Sigmoid colon (tissue), 7 donors: ENCODE results near the gene MRPL58. TPM values are rescaled to one million over a fixed set of nuclear protein-coding genes. Genes with fewer than 3 reads are reported as not detected.

ENCODE experiments used
- DNase-seq: peaks from one replicate; pipeline ENCODE4 v3.0.0-alpha.2; 2019
- H3K27ac ChIP-seq, 4 donors: fragments of 200-600 bp; sonication (generic); one replicate each; pipeline ENCODE4 v1.5.1; 2016 to 2019; ENCODE audit warnings: mild to moderate bottlenecking in 1 of 4
- H3K27me3 ChIP-seq, 3 donors: fragments of 200-600 bp; sonication (generic); one replicate each; pipeline ENCODE4 v1.5.1; 2019; ENCODE audit warnings: mild to moderate bottlenecking in 1 of 3
- H3K36me3 ChIP-seq, 4 donors: fragments of 200-600 bp; sonication (generic); one replicate each; pipeline ENCODE4 v1.5.1; 2016 to 2019
- H3K4me1 ChIP-seq, 4 donors: fragments of 200-600 bp; sonication (generic); one replicate each; pipeline ENCODE4 v1.5.1; 2017 to 2019
- H3K4me3 ChIP-seq, 4 donors: fragments of 200-600 bp; sonication (generic); one replicate each; pipeline ENCODE4 v1.5.1; 2017 to 2019; ENCODE audit warnings: mild to moderate bottlenecking in 2 of 4, moderate library complexity in 1 of 4
- H3K9me3 ChIP-seq, 4 donors: fragments of 200-600 bp in 3 of 4; sonication (generic) in 3 of 4; one replicate each; pipeline versions ENCODE4 v1.5.1 to v1.6.1; 2013 to 2019
- EP300 ChIP-seq, 4 donors: sonication (generic); formaldehyde crosslinking; IDR thresholded peaks; one replicate each; pipeline ENCODE4 v1.6.1; 2017; ENCODE audit warnings: antibody characterized with exemption in 4 of 4
- POLR2A ChIP-seq, 2 donors: fragments of 450-650 bp; IDR thresholded peaks; one replicate each; pipeline ENCODE4 v1.6.1; 2016; ENCODE audit warnings: antibody characterized with exemption in 2 of 2, mild to moderate bottlenecking in 2 of 2, moderate library complexity in 2 of 2
- POLR2AphosphoS5 ChIP-seq, 4 donors: sonication (generic); formaldehyde crosslinking; IDR thresholded peaks; one replicate each; pipeline ENCODE4 v1.6.1; 2017; ENCODE audit warnings: antibody characterized with exemption in 4 of 4
- WGBS, 2 donors: extraction: QIAGEN DNeasy Blood & Tissue Kit; methylation state at CpG; one replicate each; pipeline ENCODE4 v1.1.7; 2013; 5-methylcytosine and 5-hydroxymethylcytosine counted together
- intact Hi-C: fragments of 100-400 bp; cut with DNase I; formaldehyde crosslinking; loops from one replicate; pipeline ENCODE4 v1.15.1; 2023
- polyA plus RNA-seq, 3 donors: library from polyadenylated mRNA; stranded (reverse); fragments of 200-250 nt; gene quantifications; one replicate each; pipeline ENCODE4 v1.2.3, GENCODE V29; 2013
- total RNA-seq, 4 donors: library from RNA; depleted of rRNA; stranded (reverse); fragments of >200 nt; gene quantifications; one replicate each; pipeline ENCODE4 v1.1.0, GENCODE V29; 2016
- TF ChIP-seq, protein P1 (sequence below), 4 experiments: fragments of 450-650 bp in 3 of 4; fragments of 200-600 bp in 1 of 4; IDR thresholded peaks; one replicate each; pipeline ENCODE4 v1.5.1; 2016 to 2019; ENCODE audit warnings: antibody characterized with exemption in 4 of 4, mild to moderate bottlenecking in 3 of 4, moderate library complexity in 2 of 4
- donor health status: healthy with polysubstance abuse.
- donor health status: Bipolar disorder and iron deficiency.
- donor health status: healthy.

MRPL58 gene
- total and polyA plus RNA-seq, 7 donors: 36.6 to 104 (median 56.9) TPM

DNA sequence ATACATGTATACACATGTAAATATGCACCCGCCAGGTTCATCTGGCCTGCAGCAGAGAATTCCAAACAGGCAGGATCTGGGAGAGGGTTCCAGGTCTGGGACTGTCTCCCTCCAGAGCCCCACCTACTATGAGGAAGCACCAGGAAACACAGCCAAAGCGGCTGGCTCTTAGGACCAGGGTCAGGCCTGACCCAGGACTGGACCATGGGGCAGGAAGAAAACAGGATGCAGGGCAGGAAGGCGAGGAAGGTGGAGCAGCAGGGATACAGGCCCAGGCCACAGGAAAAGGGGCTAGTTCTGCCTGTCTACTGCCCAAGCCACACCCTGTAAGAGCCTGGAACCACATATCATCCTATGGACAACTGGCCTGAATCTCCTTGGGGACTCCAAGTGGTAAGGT lies 42.1 kb upstream of the MRPL58 start:
- 75 to 90% methylated on average over 3 of the region's 3 CpGs for WGBS, 2 donors
- Histone ChIP-seq H3K9me3 (no peaks in the 10 kb centered on the region), H3K27ac (peak overlapping the region in 1 of 4 donors; percentile 18), H3K4me1 (peaks cover 0 to 24% (median 22%) of the 10 kb centered on the region in 4 donors), H3K27me3 (peaks cover 9 to 23% (median 23%) of the 10 kb centered on the region in 3 donors), H3K4me3 (peak overlapping the region in 1 of 4 donors; percentile 61), H3K36me3 (no peaks in the 10 kb centered on the region)
- TF ChIP-seq EP300 (IDR thresholded peaks at IDR 0.05) (no peak), POLR2AphosphoS5 (IDR thresholded peaks at IDR 0.05) (no peak), POLR2A (IDR thresholded peaks at IDR 0.05) (no peak)
- TF ChIP-seq, protein P1, sequence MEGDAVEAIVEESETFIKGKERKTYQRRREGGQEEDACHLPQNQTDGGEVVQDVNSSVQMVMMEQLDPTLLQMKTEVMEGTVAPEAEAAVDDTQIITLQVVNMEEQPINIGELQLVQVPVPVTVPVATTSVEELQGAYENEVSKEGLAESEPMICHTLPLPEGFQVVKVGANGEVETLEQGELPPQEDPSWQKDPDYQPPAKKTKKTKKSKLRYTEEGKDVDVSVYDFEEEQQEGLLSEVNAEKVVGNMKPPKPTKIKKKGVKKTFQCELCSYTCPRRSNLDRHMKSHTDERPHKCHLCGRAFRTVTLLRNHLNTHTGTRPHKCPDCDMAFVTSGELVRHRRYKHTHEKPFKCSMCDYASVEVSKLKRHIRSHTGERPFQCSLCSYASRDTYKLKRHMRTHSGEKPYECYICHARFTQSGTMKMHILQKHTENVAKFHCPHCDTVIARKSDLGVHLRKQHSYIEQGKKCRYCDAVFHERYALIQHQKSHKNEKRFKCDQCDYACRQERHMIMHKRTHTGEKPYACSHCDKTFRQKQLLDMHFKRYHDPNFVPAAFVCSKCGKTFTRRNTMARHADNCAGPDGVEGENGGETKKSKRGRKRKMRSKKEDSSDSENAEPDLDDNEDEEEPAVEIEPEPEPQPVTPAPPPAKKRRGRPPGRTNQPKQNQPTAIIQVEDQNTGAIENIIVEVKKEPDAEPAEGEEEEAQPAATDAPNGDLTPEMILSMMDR (IDR thresholded peaks at IDR 0.05): no peak
- DNase-seq: no peak
- intact Hi-C loops: no loop called here

DNA sequence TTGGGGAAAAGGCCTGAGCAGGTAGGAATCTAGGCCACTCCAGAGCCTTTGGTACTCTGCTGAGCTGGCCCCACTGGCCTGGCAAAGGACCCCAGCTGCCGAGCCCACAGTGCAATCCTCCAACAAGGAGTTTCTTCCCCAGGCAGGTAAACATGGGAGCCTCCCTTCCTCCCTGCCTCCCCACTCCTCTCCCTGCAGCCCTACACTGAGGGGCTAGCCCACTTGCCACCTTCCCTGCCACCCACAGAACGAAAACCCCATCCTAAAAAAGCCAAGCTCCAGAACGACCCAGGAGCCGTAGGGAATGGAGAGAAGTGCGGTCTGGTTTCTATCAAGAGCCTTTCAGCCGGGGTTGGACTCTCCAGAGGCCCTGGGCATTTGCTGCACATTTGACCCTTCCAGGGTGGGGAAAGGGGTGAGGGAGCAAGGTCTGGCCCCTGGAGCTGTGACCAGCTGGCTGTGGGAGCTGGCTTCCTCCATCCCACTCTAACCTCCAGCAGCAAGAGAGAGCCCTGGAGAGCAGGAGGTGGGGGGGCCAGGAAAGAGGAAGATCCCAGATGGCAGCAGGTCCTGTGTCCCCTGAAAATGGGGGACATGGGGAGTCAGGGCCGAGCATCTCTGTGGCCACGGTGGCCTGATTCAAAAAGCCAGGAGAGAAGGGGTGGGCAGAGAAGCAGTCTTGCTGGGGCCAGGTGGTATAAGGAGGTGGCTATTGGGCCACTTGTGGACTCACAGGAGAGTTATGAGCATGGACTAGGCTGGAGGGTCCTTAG lies 41.2 kb upstream of the MRPL58 start:
- TF ChIP-seq POLR2A (IDR thresholded peaks at IDR 0.05) (no peak), EP300 (IDR thresholded peaks at IDR 0.05) (no peak), POLR2AphosphoS5 (IDR thresholded peaks at IDR 0.05) (no peak)
- TF ChIP-seq, protein P1 (IDR thresholded peaks at IDR 0.05): no peak
- DNase-seq: no peak
- H3K27ac ChIP-seq: peak overlapping the region; percentile 12 to 52 (median 38)
- intact Hi-C loops: no loop called here
- H3K27me3 ChIP-seq: peaks cover 9 to 23% (median 23%) of the 10 kb centered on the region in 3 donors
- WGBS, 2 donors: 86 to 87% methylated on average over 8 of the region's 8 CpGs
- peak overlapping the region in 3 of 4 donors; percentile 51 to 65 (median 61) for H3K4me3 ChIP-seq
- H3K9me3 ChIP-seq: no peaks in the 10 kb centered on the region
- H3K36me3 ChIP-seq: no peaks in the 10 kb centered on the region
- H3K4me1 ChIP-seq: peaks cover 0 to 24% (median 22%) of the 10 kb centered on the region in 4 donors

DNA sequence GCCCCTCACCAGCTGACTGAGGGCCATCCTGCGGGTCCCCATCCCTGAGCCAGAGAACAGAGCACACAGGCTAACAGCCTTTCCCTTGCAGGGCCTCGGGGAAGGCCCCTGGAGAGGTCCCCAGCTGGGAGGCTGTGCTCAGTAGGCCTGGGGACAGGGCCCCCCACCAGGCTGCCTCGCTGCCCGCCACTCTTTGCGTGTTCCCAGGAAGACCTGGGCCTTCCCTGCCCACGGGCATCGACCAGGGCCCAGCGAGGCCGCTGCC lies 40.7 kb upstream of the MRPL58 start:
- intact Hi-C loops: no loop called here
- Histone ChIP-seq H3K27me3 (peaks cover 9 to 23% (median 23%) of the 10 kb centered on the region in 3 donors), H3K27ac (peak overlapping the region; percentile 28 to 61 (median 50)), H3K4me1 (peaks cover 0 to 24% (median 22%) of the 10 kb centered on the region in 4 donors), H3K36me3 (no peaks in the 10 kb centered on the region), H3K4me3 (peak overlapping the region; percentile 51 to 65 (median 56)), H3K9me3 (no peaks in the 10 kb centered on the region)
- TF ChIP-seq POLR2A (IDR thresholded peaks at IDR 0.05) (no peak), POLR2AphosphoS5 (IDR thresholded peaks at IDR 0.05) (no peak), EP300 (IDR thresholded peaks at IDR 0.05) (no peak)
- TF ChIP-seq, protein P1 (IDR thresholded peaks at IDR 0.05): no peak
- WGBS, 2 donors: 11 to 29% methylated on average over 9 of the region's 9 CpGs
- DNase-seq: no peak

DNA sequence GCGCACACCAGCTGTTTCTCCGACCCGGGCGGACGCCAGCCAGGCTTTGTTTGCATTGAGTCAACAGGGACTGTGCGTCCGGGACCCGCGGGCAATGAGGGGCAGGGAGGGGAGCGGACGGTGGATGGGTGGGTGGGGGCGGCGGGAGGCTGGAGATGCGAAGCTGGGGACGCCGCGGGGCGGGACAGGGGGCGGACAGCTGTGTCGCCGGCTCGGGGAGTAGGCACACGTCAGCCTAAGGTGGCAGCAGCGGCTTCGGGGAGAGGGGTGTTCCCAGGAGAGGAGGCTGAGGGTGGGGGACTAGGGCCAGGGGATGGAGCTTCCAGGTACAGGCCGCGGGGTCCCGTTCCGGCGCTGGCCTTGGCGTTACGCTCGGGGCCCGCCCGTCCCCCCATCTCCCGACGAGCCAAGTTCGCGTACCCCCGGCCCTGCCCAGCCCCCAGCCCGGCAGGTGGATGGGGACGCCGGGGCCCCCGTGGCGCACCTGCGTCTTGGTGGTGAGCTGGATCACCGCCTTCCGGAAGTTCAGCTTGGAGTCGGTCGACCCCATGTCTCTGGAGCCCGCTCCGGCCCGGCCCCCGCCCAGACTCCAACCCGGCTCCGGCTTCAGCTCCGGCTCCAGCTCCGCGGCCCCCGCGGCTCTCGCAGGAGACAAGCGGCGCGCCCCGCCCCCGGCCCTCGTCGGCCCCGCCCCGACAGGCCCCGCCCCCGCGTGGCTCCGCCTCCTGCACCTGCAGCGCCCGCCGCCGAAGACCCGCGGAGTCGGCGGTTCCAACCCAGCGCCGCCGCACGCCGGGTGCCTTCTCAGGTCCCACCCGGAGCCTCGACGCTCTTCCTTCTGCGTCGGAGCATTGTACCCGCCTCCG lies 40.1 kb upstream of the MRPL58 start, which contains the start of gene HID1:
TSS of gene HID1 (minus strand) at position 653 of the 866 bp plus-strand sequence. CDS start at position 550, 103 bp downstream.
- no peaks in the 10 kb centered on the region for H3K9me3 ChIP-seq
- DNase-seq: no peak
- H3K27me3 ChIP-seq: peaks cover 9 to 23% (median 23%) of the 10 kb centered on the region in 3 donors
- WGBS, 2 donors: 1 to 3% methylated on average over 95 of the region's 95 CpGs
- H3K36me3 ChIP-seq: no peaks in the 10 kb centered on the region
- TF ChIP-seq EP300 (IDR thresholded peaks at IDR 0.05) (no peak), POLR2A (IDR thresholded peaks at IDR 0.05) (no peak), POLR2AphosphoS5 (IDR thresholded peaks at IDR 0.05) (peak in 1 of 4 donors; percentile 10)
- TF ChIP-seq, protein P1 (IDR thresholded peaks at IDR 0.05): no peak
- H3K27ac ChIP-seq: peak within 1 kb of the TSS; percentile 28 to 61 (median 50)
- H3K4me1 ChIP-seq: peaks cover 0 to 24% (median 22%) of the 10 kb centered on the region in 4 donors
- H3K4me3 ChIP-seq: peak within 1 kb of the TSS; percentile 51 to 65 (median 56)
- intact Hi-C loops: no loop called here
